Tongue (tissue), 2 donors: ENCODE results near the gene FRZB. TPM values are rescaled to one million over a fixed set of nuclear protein-coding genes. Genes with fewer than 3 reads are reported as not detected.
A peak's percentile ranks its signal among the peaks of the same experiment; 100 is the strongest.

ENCODE experiments used
- DNase-seq: peaks from one replicate; pipeline ENCODE4 v3.0.0-alpha.2; 2015
- total RNA-seq: library from RNA; depleted of rRNA; stranded (reverse); fragments of >200 nt; gene quantifications from one replicate; pipeline ENCODE4 v1.2.3, GENCODE V29; 2014

FRZB gene
- total RNA-seq, 1 donor from 2014 or later, result 38.0 TPM

DNA sequence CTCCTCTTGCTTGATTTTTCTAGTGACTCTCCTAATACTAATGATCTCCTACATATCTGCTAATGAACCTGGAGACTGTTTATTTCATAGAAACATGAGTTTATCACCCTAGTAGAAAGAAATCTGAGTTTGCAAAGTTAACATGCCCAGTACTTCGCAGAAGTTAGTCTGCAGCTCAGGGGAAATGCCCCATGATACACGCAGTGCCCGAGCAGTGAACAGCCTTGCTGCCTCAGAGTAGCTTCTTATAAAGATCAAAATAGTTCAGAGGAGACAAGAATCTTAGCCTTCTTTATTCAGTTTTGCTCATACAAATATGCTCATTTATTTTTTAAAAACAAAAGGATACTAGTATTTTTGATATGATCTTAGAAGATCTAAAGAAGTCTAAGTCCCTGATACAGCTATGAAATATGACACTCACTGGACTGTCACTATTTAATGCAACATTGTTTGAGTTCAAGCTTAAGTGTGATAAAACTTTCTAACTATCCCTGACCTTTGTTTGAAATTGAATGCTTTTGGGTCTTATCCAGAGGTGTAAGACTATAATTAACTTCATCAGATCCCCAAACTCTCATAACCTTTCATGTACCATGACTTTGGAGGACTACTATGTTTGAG is 20.5 kb downstream of the FRZB start:
- DNase-seq, result no peak

DNA sequence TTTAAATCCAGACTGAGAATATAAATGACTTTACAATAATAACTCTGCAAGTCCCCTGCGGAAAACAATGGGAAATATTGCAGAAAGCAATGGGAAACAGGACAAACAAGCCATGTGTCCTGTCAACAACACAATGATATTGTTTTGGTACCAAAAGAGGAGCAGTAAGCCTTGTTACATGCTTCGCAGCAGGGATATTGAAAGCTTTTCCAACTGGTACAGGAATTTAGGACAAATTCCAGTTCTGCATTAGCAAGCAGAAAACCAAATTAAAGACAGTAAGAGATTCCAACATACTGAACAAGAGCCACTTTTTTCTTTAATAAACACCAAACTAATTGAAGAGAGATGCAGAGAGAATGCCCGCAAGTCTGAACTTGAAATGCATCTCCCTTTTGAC is 30.0 kb downstream of the FRZB start:
- peak; percentile 34 for DNase-seq

DNA sequence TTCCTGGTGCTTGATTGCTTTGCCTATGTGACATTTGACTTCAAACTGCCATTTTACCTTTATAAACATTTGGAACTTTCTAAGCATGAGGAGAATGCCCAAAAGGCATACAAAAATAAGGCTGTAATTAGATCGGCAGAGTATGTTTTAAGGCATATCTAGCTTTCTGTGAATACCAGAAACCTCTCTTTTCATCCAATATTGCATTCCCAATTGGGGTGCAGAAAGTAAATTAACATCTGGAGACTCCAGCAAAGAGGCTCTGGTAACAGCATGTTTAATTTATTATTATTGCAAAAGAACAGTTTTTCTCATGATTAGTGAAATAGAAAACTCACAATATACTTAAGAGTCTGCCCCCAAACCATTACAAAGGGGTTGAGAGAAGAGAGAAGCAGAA is 32.1 kb downstream of the FRZB start:
- DNase-seq, result no peak

DNA sequence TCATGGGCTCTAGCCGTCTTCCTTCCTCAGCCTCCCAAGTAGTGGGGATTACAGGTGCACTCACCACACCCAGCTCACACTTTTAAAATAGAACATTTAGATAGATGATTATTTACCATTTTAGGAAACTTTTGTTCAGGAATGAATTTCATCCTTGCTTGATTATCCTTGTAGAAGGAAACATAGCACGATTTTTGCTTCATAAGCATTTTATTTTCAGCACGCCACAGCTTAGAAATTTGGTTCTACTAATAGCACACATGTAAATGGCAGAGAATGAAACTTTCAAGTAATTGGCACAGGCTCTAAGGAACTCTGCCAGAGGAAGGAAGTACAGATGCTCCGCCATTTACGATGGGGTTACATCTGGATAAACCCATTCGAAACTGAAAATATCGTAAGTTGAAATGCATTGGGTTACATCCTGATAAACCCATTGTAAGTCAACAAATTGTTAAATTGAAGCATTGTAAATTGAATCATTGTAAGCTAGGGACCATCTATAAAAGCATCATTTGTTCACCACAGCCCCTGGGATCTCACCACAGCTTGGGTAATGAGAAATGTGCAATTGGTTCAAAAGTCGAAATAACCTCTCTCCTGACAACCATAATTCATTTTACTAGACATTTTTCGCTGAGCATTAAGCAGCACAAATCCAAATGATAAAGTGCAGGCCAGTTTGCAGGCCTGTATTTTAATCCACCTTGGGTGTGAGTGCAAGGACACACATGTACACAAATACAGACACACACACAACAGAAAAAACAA is 33.2 kb downstream of the FRZB start:
- DNase-seq, result no peak

DNA sequence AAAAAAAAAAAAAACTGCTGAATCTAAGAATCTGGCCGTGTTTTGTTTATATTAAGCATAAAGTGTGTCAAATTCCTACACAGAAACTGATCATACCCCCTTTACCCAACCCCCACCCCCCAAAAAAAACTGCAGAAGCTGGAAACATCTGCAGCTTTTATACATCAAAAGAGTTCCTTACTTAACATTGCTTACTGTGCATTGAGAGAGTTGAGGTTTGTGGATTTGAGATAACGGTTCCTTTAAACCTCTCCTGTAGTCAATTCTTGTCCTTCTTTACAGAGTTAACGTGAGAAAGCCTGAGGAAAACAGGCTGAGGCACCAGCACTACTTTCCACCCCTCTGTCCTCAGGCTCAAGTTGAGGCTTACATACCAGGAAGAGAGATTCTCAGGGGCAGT is 34.5 kb downstream of the FRZB start:
- DNase-seq, result no peak

DNA sequence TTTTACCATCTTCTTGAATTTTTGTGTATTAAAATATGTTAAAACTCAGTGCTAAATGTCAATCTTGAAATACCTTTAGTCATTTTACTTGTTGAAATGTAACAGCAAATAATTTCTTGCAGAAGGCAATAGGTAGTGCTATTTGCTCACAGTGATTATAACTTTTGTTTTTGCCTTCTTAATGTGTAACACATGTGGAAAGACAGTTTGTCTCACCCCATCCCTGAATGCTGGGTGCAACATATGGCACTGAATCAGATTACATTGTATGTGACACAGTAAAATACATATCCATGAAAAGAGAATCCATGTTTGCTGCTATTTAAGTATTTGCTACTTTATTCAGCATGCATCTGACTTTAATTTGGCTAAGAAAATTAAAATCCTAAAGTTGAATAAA is 35.3 kb downstream of the FRZB start:
- no peak for DNase-seq

DNA sequence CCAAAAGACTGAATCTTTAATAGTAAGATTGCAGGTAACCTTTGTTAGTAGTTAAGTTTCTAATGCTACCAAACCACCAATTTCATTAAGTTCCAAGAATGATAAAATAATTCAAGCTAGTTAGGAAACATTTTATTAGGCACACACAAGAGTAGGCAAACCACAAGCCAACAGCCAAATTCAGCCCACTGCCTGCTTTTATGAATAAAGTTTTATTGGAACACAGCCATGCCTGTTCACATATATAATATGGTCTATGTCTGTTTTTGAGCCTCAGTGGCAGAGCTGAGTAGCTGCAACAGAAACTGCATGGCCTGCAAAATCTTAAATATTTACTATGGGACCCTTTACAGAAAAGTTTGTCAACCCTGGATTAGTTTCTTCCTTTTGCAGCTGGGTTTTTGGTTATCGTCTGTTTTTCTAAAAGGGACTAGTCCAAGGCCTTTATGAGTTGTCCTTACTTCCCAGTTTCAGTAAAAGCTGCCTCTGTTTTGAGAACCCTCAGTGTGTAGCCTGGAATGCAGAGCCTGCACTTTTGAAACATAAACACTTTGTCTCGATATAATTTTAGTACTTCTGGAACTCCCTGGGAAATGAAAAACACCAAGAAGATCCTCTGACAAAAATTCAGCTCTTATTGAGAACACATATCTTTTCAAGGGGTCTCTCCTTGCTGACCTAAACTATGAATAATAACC is 39.1 kb downstream of the FRZB start:
- no peak for DNase-seq

DNA sequence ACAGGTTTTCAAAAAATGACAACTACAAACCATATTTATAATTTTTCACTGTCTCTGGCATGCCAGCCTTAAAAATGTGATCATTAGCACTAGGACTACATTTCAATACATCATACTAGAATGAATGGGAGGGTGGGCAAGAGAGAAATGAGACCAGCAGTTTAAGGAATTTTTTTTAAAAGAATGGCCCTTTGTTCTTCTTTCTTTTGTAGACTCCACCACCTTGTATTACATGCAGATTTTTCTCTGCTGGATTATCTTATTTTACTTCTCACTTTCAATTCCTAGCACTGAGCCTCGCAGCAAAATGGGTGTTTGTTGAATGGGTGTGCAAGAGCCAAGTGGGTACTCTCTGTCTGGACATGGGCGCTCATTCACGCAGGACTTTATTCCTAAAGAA is 39.9 kb downstream of the FRZB start:
- DNase-seq, result no peak

DNA sequence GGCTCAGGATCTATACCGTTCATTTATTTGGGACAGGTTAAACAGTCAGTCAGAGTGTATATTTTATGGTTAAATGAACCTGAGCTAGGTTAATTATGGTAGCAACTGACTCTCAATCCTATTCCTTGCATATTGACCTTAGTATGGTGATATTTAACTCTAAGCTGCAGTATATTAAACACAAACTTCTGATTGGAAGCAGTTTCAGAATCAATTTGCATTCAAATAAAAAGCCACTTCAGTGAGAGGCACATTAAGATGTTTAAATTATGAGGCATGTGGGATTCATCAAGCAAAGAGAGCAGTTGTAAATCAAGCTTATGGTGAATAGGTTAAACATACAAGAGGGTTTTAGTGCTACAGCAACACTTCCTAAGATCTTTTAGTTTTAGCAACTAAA is 40.4 kb downstream of the FRZB start:
- no peak for DNase-seq

DNA sequence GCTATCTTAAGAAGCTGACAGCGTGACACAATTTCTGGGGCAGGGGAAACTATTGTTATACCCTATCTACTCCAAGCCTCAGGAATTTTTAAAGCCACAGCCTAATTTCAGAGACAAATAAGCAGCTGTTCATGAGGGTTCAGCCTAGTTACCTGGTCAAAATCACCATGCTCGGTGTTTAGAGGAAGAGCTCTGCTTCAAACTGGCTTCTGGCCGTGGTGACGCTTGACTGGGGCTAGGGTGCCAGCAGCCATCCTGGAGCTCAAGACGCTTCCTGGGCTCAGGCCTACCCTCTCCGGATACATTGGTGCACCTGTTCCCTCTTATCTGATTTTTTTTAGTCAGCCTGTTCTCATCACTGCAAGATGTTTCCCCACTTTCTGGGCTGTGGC is 41.7 kb downstream of the FRZB start:
- DNase-seq, result no peak

DNA sequence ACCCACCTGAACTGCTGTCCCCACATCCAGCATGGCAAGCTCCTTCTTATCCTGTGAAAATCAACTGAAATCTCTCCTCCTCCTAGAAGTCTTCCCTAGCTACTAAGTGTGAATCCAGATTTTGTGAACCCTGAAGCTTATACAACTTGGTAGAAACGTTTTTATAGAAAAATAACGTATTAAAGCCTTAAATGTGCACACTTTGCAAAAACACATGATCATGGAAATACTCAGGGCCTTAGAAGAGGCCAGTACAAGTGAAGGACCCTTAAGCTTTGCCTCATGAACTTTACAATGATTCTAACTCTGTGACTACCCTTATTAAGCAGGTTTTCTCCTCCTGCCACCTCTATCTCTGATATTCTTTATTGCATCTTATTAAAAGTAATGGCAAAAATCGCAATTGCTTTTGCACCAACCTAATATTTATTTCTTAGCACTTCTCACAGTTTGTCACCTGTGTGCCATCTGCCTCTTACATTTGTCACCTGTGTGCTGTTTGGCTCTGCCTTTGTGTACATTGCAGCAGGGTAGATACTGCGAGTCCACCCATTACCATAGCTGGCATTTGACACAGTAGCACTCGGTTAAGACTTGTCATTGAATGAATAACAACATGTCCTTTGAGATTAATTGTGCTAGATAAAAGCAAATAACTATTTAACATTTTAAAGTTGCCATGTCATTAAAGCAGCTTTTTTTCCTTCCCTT is 42.2 kb downstream of the FRZB start:
- DNase-seq, result no peak

DNA sequence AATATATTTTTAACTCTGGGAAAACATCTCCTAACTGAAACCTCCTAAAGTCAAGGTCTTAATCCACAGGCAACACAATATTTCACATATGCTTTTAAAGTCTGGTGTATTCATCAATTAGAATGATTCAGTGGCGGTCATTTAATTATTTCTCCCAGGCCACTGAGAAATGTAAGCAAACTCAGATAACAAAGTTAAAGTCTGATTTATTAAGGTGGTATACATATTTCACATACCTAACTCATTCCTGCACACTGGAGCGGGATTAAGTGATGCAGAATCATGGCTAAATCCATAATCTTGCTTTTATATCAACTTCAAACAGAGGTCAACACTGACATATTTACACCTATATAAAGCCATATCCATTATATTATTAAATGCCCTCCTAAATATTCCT is 43.7 kb downstream of the FRZB start:
- DNase-seq, result no peak

DNA sequence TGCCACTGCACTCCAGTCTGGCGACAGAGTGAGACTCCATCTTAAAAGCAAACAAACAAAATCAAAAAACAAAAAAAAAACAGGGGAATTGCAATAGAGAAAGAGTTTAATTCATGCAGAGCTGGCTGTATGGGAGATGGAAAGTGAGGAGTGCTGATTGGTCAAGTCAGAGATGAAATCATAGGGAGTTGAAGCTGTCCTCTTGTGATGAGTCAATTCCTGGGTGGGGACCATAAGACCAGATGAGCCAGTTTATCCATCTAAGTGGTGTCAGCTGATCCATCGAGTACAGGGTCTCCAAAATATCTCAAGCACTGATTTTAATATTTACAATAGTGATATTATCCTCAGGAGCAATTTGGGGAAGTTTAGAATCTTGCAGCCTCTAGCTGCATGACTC is 45.3 kb downstream of the FRZB start:
- DNase-seq, result no peak

DNA sequence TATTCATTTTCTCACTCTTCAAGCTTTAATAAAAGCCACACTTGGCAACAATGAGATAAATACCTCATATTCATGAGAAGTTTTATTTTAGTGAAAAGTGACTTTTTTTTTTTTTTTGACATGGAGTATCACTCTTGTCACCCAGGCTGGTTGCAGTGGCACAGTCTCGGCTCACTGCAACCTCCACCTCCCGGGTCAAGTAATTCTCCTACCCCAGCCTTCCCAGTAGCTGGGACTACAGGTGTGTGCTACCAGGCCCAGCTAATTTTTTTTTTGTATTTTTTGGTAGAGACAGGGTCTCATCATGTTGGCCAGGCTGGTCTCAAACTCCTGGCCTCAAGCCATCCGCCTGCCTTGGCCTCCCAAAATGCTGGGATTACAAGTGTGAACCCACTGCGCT is 47.0 kb downstream of the FRZB start:
- no peak for DNase-seq

DNA sequence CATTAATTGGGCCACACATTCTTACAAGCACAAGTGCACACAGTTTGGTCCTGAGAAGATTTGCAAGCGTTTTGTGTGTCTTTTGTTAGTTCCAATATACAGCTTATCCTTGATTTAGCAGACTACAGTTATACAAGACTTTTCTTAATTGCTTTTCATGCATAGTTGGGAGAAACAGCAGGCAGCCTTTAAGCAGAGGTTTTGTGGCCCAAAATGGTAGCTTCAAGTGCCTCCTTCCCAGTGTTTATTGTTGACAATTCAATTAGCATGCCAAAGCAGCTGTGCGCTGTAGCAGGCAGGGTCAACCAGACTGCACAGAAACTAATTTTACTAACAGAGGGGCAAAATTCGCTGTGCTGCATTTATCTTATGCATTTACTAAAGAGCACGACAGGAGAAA is 47.5 kb downstream of the FRZB start:
- DNase-seq, result peak; percentile 54

DNA sequence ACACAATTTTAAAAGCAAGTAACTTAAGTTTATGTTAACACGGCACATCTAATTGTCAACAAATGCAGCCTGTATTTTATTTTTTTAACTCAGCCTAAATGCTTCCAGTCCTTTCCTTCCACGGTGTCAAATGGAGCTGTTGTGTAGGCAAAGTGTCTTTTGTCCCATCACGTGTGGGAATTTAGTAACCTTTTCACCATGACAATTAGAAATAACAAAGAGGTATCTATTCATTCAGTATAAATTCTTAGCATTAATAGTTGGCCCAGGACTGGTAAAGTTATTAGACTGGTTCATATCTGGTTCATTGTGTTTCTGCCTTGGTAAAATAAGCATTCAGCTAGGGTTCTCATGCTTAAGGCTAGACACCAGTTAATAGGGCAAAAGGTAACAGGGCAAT is 47.9 kb downstream of the FRZB start:
- no peak for DNase-seq

DNA sequence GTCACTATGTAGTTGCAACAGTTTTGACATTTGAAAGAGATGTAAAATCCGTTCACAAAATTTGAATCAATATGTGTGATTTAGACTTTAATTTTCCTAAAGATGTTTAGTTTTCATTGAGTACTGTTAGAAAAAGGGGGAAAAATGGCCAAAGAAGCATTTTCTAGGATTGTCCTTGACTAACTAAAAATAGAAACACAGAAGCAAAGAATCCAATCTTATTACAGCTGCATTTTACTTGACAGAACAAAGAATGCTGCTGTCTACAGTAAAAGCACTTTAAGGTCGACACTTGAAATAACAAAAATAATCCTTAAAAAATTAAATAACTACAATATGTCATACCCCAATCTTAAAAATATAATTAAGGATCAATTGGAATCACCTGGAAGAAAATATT is 48.9 kb downstream of the FRZB start:
- no peak for DNase-seq

DNA sequence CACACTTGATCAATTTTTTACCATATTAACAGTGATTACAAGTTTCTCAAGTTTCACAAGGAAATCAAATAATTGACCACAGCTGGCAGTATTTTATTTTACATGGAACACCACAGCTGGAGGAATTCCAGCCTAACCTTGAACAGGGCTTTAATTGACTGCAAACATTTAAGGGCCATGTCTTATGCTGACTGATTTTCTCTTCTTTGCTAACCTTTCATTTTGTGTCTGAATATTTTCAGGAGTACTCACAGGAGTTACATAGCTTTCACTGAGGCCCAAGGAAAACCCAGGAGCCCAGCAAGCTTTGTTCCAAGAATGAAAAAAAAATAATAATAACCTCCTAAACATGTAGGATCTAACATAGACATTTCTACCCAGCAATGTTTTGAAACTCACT is 49.6 kb downstream of the FRZB start:
- no peak for DNase-seq

DNA sequence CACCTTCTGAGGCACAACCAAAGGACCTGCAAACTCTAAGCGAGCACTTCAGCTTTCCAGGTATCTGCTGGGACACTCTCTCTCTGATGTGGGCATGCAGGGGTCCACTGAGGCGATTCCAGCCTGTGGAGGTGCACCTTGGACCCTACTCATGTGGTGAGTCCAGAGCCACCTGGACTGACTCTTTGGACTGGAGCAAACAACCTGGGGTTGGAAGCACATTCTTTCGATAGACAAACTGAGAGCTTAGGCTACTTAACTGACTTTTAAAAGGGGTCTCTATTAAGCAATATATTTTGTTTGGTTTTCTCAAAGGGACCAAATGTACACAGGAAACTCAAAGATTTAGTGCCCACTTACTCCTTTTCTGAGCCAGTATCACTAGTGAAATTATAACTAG is 51.6 kb downstream of the FRZB start:
- no peak for DNase-seq

DNA sequence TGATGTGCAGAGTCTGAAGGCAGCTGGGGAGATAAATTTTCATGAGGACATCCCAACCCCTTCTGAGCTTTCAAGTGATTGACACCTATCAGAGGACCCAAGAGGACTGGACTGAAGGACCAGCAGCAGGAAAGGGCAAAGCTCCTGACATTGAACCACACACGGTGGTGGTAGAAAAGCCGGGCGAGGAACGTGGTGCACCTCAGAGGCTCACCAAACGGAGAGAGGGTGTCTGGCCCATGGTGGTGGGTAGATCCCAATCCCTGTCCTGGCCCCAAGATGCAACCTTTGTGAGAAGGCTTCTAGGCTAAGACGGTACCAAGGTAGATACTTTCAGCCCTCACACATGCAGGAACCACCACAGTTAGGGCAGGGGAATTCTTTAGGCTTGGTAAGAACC is 52.1 kb downstream of the FRZB start:
- DNase-seq, result no peak

DNA sequence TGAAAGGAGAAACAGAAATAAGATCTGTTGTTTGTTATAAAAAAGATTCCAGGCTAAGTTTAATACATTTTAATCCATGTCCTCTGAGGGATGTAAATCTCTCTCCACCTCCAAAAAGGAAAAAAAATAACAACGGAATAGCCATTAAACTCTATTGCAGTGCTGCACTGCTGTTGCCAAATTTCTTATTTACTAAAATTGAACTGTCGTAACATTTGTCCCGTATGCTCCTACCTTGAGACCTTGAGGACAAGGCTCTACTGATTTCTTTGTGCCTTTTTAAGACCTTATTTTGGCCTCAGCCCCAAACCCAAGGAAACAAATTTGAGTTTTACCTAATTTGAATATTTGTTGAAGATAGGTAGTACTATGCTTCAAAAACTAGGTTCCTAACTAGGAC is 56.4 kb downstream of the FRZB start:
- no peak for DNase-seq

DNA sequence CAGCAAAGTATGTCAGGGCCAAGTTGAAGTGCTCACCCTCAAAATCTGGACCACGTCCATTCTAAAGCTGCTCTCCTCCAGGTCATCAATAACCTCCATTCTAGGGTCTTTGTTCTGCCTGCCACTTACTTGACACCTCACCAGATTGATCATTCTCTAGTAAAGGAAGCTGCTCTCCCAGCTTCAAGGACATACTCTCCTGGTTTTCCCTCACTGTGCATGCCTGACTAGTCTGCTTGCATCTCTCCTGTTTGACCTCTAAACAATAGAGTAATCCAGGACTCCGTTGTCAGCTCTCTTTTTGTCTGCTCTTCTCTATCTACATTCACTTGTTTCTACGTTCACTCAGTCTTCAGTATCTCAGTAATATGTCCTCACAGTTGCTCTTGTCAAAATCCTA is 59.1 kb downstream of the FRZB start:
- DNase-seq, result no peak

DNA sequence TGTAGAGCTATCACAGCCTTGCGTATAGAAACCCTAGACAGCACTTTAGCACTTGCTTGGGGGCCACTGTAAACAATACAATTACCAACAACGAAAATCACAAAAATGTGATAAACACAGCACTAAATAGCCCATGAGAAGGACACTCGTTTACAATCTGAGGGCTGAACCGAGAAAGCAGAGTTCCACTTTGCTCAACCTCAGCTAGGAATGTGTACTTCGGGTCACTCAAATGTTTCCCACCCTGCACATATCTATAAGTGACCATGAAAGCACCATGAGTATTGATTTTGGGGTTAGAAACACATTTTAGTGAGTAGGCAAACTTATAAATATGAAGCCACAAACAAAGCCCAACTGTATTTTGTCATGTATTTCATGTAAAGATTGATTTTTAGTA is 62.3 kb downstream of the FRZB start:
- no peak for DNase-seq
